ENCODE data around the gene MAP3K7.

DNA sequence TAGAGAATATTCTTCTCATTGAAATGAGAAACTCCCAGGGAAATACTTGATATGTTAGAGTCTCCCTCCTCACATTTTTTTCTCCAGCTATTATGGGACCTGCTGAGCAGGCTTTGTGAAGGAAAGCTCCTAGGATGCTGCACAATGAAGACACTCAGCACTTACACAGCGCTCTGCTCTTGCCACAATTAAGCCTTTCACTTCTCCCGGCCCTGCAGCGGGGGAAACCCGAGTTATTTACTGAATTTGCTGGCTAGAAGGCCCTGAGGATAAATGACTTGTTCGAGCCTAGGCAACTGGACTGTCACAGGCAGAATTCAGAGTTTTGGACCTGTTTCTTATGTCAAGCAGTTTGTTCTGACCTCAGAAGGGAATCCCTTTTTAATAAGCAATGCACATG is 102.0 kb downstream of the MAP3K7 start:
- TF ChIP-seq, protein P1, sequence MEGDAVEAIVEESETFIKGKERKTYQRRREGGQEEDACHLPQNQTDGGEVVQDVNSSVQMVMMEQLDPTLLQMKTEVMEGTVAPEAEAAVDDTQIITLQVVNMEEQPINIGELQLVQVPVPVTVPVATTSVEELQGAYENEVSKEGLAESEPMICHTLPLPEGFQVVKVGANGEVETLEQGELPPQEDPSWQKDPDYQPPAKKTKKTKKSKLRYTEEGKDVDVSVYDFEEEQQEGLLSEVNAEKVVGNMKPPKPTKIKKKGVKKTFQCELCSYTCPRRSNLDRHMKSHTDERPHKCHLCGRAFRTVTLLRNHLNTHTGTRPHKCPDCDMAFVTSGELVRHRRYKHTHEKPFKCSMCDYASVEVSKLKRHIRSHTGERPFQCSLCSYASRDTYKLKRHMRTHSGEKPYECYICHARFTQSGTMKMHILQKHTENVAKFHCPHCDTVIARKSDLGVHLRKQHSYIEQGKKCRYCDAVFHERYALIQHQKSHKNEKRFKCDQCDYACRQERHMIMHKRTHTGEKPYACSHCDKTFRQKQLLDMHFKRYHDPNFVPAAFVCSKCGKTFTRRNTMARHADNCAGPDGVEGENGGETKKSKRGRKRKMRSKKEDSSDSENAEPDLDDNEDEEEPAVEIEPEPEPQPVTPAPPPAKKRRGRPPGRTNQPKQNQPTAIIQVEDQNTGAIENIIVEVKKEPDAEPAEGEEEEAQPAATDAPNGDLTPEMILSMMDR (conservative IDR thresholded peaks at IDR 0.05; ENCODE audit: low read depth, low read length), result no peak
- TF ChIP-seq, protein P2, sequence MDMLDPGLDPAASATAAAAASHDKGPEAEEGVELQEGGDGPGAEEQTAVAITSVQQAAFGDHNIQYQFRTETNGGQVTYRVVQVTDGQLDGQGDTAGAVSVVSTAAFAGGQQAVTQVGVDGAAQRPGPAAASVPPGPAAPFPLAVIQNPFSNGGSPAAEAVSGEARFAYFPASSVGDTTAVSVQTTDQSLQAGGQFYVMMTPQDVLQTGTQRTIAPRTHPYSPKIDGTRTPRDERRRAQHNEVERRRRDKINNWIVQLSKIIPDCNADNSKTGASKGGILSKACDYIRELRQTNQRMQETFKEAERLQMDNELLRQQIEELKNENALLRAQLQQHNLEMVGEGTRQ (IDR thresholded peaks at IDR 0.05; ENCODE audit: low read depth, low read length), result no peak
- TF ChIP-seq RAD21 (IDR thresholded peaks at IDR 0.05; ENCODE audit: low read length) (no peak), POLR2A (IDR thresholded peaks at IDR 0.05; ENCODE audit: low read depth, low read length) (no peak), MAFK (IDR thresholded peaks at IDR 0.05; ENCODE audit: low read depth, low read length) (no peak), MXI1 (IDR thresholded peaks at IDR 0.05; ENCODE audit: borderline replicate concordance, low read depth, low read length) (no peak), CHD1 (IDR thresholded peaks at IDR 0.05; ENCODE audit: low read depth, low read length) (no peak), MAZ (IDR thresholded peaks at IDR 0.05; ENCODE audit: borderline replicate concordance, low read depth, low read length) (no peak), FOS (IDR thresholded peaks at IDR 0.05; ENCODE audit: low read depth, low read length) (no peak)
- TF ChIP-seq, protein P3, sequence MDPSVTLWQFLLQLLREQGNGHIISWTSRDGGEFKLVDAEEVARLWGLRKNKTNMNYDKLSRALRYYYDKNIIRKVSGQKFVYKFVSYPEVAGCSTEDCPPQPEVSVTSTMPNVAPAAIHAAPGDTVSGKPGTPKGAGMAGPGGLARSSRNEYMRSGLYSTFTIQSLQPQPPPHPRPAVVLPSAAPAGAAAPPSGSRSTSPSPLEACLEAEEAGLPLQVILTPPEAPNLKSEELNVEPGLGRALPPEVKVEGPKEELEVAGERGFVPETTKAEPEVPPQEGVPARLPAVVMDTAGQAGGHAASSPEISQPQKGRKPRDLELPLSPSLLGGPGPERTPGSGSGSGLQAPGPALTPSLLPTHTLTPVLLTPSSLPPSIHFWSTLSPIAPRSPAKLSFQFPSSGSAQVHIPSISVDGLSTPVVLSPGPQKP (IDR thresholded peaks at IDR 0.05; ENCODE audit: borderline replicate concordance, low read depth, low read length), result no peak
